Hematopoietic multipotent progenitor cell treated with erythropoietin and hydrocortisone succinate and interleukin-3 and kit ligand, for 8 days (in vitro differentiated cells): ENCODE measurements around the gene VTN.
A peak's percentile ranks its signal among the peaks of the same experiment; 100 is the strongest.

Experiments
- DNase-seq: peaks from one replicate; pipeline ENCODE4 v3.0.0-alpha.2; 2015

The VTN gene

GRCh38 chr17:28394337-28395116 is 24.4 kb upstream of the VTN start:
- DNase-seq = no peak

GRCh38 chr17:28392491-28392890 is 22.4 kb upstream of the VTN start:
- no peak for DNase-seq

GRCh38 chr17:28391401-28391800 is 21.3 kb upstream of the VTN start:
- DNase-seq = peak; percentile 23

- no peak for DNase-seq
These were observed 20.9 kb upstream of the VTN start for GRCh38 chr17:28390984-28391383.

GRCh38 chr17:28390563-28390962 is 20.5 kb upstream of the VTN start:
- DNase-seq = no peak

GRCh38 chr17:28390141-28390540 is 20.0 kb upstream of the VTN start:
- peak; percentile 50 for DNase-seq

- DNase-seq = no peak
These were observed 18.0 kb upstream of the VTN start for GRCh38 chr17:28388106-28388505.

- DNase-seq = no peak
These were observed 16.3 kb upstream of the VTN start for GRCh38 chr17:28386391-28386790.

GRCh38 chr17:28385406-28385805 is 15.3 kb upstream of the VTN start:
- DNase-seq = no peak

- no peak for DNase-seq
These were observed 14.9 kb upstream of the VTN start for GRCh38 chr17:28385037-28385400.

GRCh38 chr17:28384281-28385036 is 14.4 kb upstream of the VTN start:
- peak; percentile 69 for DNase-seq

GRCh38 chr17:28381141-28381825 is 11.2 kb upstream of the VTN start:
- peak; percentile 48 for DNase-seq

- no peak for DNase-seq
These were observed 10.0 kb upstream of the VTN start for GRCh38 chr17:28379814-28380801.

- no peak for DNase-seq
These were observed 2.8 kb upstream of the VTN start for GRCh38 chr17:28372945-28373274.

- DNase-seq = no peak
These were observed 2.3 kb upstream of the VTN start for GRCh38 chr17:28372203-28372944.

GRCh38 chr17:28371245-28372202 is 1.4 kb upstream of the VTN start, which contains the start of gene SARM1:
Gene SARM1, plus strand, starts transcription at chr17:28371694. Its CDS starts 339 bp downstream, at chr17:28372033.
- DNase-seq = peak; percentile 52

GRCh38 chr17:28370744-28371103 is 617 bp upstream of the VTN start:
- no peak for DNase-seq

- DNase-seq = no peak
These were observed 448 bp downstream of the VTN start for GRCh38 chr17:28369684-28370034.

GRCh38 chr17:28368915-28369683 is 1.0 kb downstream of the VTN start:
- DNase-seq = no peak

- no peak for DNase-seq
These were observed 1.7 kb downstream of the VTN start for GRCh38 chr17:28368306-28368831.
